Skeletal muscle cell (primary cell): Measurements from ENCODE around the gene GAGE12G.
"Not testable (repeated sequence)": the region's sequence is repeated elsewhere in the genome, so short reads cannot be mapped to it uniquely, and the experiment has no call there.

Experiments
- DNase-seq: peaks from one replicate; pipeline ENCODE4 v3.0.0-alpha.2; 2010; ENCODE audit warnings: low read depth
- H3K4me3 ChIP-seq: 2 replicates; pipeline ENCODE4 v1.5.1; 2011; ENCODE audit warnings: low read depth, mild to moderate bottlenecking, control low read depth, low read length, moderate library complexity

The GAGE12G gene, protein sequence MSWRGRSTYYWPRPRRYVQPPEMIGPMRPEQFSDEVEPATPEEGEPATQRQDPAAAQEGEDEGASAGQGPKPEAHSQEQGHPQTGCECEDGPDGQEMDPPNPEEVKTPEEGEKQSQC

DNA sequence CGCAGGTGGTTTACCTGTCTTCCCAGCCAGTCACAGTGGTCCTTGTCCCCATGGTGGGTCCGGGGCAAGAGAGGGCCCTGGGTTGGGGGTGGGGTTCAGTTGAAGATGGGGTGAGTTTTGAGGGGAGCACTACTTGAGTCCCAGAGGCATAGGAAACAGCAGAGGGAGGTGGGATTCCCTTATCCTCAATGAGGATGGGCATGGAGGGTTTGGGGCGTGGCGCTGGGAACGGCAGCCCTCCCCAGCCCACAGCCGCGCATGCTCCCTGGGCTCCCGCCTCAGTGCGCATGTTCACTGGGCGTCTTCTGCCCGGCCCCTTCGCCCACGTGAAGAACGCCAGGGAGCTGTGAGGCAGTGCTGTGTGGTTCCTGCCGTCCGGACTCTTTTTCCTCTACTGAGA, at the start of gene GAGE12G:
GAGE12G (plus strand) TSS at position 301 of the 400 bp plus-strand sequence. CDS start 1,155 bp downstream, outside the sequence.
- not testable (repeated sequence) for DNase-seq, H3K4me3 ChIP-seq

GRCh38 chrX:49531877-49532276, 38.3 kb upstream of the GAGE12G start, which contains the start of gene GAGE12C:
Gene GAGE12C (plus strand): TSS chrX:49532177. CDS start chrX:49533332, 1,155 bp downstream.
- not testable (repeated sequence) for H3K4me3 ChIP-seq, DNase-seq

GRCh38 chrX:49541433-49541832, 28.8 kb upstream of the GAGE12G start, which contains the start of gene GAGE12D:
Gene GAGE12D (plus strand): TSS chrX:49541733. CDS start chrX:49542888, 1,155 bp downstream.
- not testable (repeated sequence) for H3K4me3 ChIP-seq, DNase-seq

DNA sequence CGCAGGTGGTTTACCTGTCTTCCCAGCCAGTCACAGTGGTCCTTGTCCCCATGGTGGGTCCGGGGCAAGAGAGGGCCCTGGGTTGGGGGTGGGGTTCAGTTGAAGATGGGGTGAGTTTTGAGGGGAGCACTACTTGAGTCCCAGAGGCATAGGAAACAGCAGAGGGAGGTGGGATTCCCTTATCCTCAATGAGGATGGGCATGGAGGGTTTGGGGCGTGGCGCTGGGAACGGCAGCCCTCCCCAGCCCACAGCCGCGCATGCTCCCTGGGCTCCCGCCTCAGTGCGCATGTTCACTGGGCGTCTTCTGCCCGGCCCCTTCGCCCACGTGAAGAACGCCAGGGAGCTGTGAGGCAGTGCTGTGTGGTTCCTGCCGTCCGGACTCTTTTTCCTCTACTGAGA, 19.2 kb upstream of the GAGE12G start, which contains the start of gene GAGE12E:
GAGE12E (plus strand) TSS at position 301 of the 400 bp plus-strand sequence. CDS start 1,155 bp downstream, outside the sequence.
- not testable (repeated sequence) for H3K4me3 ChIP-seq, DNase-seq

GRCh38 chrX:49560542-49560941, 9.7 kb upstream of the GAGE12G start, which contains the start of gene GAGE12F:
Gene GAGE12F (plus strand): TSS chrX:49560842. CDS start chrX:49561997, 1,155 bp downstream.
- not testable (repeated sequence) for DNase-seq, H3K4me3 ChIP-seq

DNA sequence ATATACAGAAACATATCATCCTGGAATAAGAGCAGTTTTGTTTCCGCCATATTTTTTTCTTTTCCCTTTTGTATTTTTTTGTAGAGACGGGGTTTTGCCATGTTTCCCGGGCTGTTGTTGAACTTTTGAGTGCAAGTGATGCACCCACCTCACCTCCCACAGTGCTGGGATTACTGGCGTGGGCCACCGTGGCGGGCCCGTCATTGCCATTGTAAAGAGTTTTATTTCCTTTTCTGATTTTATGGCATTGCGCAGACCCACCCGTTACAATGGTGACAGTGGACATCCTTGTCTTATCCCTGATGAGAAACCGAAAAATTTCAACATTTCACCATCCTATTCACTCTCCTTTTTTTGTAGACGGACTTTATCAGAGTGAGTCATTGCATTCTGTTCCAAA, 1.5 kb upstream of the GAGE12G start:
- not testable (repeated sequence) for DNase-seq, H3K4me3 ChIP-seq

DNA sequence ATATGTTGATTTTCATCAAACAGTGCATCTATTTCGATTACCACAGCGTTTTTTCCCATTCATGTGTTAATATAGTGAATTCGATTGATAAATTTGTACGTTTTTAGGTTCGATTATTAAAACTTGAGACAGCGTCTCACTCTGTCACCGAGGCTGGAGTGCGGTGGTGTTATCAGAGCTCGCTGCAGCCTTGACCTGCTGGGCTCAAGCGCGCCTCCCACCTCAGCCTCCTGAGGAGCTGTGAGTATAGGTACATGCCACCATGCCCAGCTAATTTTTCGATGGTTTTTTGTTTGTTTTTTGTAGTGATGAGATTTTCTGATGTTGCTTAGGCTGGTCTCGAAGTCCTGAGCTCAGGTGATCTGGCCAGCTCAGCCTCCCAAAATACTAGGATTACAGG, 1.0 kb upstream of the GAGE12G start:
- DNase-seq, H3K4me3 ChIP-seq: not testable (repeated sequence)

DNA sequence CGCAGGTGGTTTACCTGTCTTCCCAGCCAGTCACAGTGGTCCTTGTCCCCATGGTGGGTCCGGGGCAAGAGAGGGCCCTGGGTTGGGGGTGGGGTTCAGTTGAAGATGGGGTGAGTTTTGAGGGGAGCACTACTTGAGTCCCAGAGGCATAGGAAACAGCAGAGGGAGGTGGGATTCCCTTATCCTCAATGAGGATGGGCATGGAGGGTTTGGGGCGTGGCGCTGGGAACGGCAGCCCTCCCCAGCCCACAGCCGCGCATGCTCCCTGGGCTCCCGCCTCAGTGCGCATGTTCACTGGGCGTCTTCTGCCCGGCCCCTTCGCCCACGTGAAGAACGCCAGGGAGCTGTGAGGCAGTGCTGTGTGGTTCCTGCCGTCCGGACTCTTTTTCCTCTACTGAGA, 9.4 kb downstream of the GAGE12G start, which contains the start of gene GAGE12H:
GAGE12H (plus strand) TSS at position 301 of the 400 bp plus-strand sequence. CDS start 1,155 bp downstream, outside the sequence.
- not testable (repeated sequence) for H3K4me3 ChIP-seq, DNase-seq

- DNase-seq, H3K4me3 ChIP-seq: not testable (repeated sequence)
These were observed 19.0 kb downstream of the GAGE12G start, which contains the start of gene GAGE2A for GRCh38 chrX:49589196-49589595. Gene GAGE2A (plus strand): TSS chrX:49589496. CDS start chrX:49590651, 1,155 bp downstream.

GRCh38 chrX:49589769-49590478, 19.7 kb downstream of the GAGE12G start:
- H3K4me3 ChIP-seq, DNase-seq: not testable (repeated sequence)

DNA sequence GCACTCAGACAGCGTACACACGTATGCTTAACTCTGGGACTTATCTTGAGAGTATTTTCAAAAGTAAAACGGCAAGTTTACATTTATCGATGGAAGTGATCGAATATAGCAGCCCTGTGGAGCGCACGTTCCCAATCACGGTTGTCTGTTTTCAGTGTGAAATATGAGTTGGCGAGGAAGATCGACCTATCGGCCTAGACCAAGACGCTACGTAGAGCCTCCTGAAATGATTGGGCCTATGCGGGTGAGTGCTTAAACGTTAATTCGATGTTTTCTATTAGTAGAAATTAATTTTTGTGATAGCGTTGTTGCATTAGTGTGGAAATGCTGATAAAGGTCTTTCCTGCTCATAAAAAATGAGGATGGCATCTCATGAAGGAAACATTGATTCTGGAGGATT, 20.3 kb downstream of the GAGE12G start:
- H3K4me3 ChIP-seq, DNase-seq: not testable (repeated sequence)

- not testable (repeated sequence) for H3K4me3 ChIP-seq, DNase-seq
These were observed 28.5 kb downstream of the GAGE12G start, which contains the start of gene GAGE1 for GRCh38 chrX:49598720-49599119. Gene GAGE1 (plus strand): TSS chrX:49599020. CDS start chrX:49600175, 1,155 bp downstream.

- no peak for DNase-seq
- no peak overlapping the region for H3K4me3 ChIP-seq
These were observed 40.6 kb downstream of the GAGE12G start for GRCh38 chrX:49610718-49611310.

- DNase-seq: no peak
- no peak overlapping the region for H3K4me3 ChIP-seq
These were observed 48.4 kb downstream of the GAGE12G start for GRCh38 chrX:49618574-49618973.
